ENCODE data around the gene DENND4A. TPM values are rescaled to one million over a fixed set of nuclear protein-coding genes. Genes with fewer than 3 reads are reported as not detected.

Gene DENND4A
- 18.2 and 26.2 TPM in 2 replicates for total RNA-seq

- DNase-seq (ENCODE audit: extremely low read depth, low read depth, low spot score): peak; percentile 87
These were observed at the start of gene DENND4A for GRCh38 chr15:65792138-65792987. DENND4A (minus strand) TSS chr15:65792293; CDS start chr15:65756450, 35,843 bp downstream.

GRCh38 chr15:65841121-65841930, 49.2 kb upstream of the DENND4A start:
- DNase-seq (ENCODE audit: extremely low read depth, low read depth, low spot score): no peak

GRCh38 chr15:65839985-65840384, 47.9 kb upstream of the DENND4A start:
- no peak for DNase-seq (ENCODE audit: extremely low read depth, low read depth, low spot score)

GRCh38 chr15:65839354-65839901, 47.3 kb upstream of the DENND4A start:
- no peak for DNase-seq (ENCODE audit: extremely low read depth, low read depth, low spot score)

- DNase-seq (ENCODE audit: extremely low read depth, low read depth, low spot score): no peak
These were observed 45.5 kb upstream of the DENND4A start for GRCh38 chr15:65837301-65838294.

GRCh38 chr15:65836665-65837064, 44.6 kb upstream of the DENND4A start:
- DNase-seq (ENCODE audit: extremely low read depth, low read depth, low spot score): no peak

- no peak for DNase-seq (ENCODE audit: extremely low read depth, low read depth, low spot score)
These were observed 43.4 kb upstream of the DENND4A start for GRCh38 chr15:65835447-65835846.

- DNase-seq (ENCODE audit: extremely low read depth, low read depth, low spot score): no peak
These were observed 42.6 kb upstream of the DENND4A start for GRCh38 chr15:65834603-65835282.

- no peak for DNase-seq (ENCODE audit: extremely low read depth, low read depth, low spot score)
These were observed 41.6 kb upstream of the DENND4A start for GRCh38 chr15:65833501-65834205.

GRCh38 chr15:65832549-65833364, 40.7 kb upstream of the DENND4A start:
- DNase-seq (ENCODE audit: extremely low read depth, low read depth, low spot score): peak; percentile 89

GRCh38 chr15:65829130-65829764, 37.2 kb upstream of the DENND4A start:
- DNase-seq (ENCODE audit: extremely low read depth, low read depth, low spot score): no peak

- no peak for DNase-seq (ENCODE audit: extremely low read depth, low read depth, low spot score)
These were observed 36.5 kb upstream of the DENND4A start for GRCh38 chr15:65828585-65828984.

GRCh38 chr15:65827065-65827464, 35.0 kb upstream of the DENND4A start:
- DNase-seq (ENCODE audit: extremely low read depth, low read depth, low spot score): no peak

GRCh38 chr15:65824941-65825544, 33.0 kb upstream of the DENND4A start:
- no peak for DNase-seq (ENCODE audit: extremely low read depth, low read depth, low spot score)

- DNase-seq (ENCODE audit: extremely low read depth, low read depth, low spot score): no peak
These were observed 32.1 kb upstream of the DENND4A start for GRCh38 chr15:65824031-65824743.

- DNase-seq (ENCODE audit: extremely low read depth, low read depth, low spot score): no peak
These were observed 30.2 kb upstream of the DENND4A start for GRCh38 chr15:65822316-65822715.

GRCh38 chr15:65821070-65821469, 29.0 kb upstream of the DENND4A start:
- no peak for DNase-seq (ENCODE audit: extremely low read depth, low read depth, low spot score)

Data from glomerular endothelial cell (primary cell).